HPDE6-E6E7 (cell line): ENCODE measurements around the gene NDUFA13.
"Not testable (repeated sequence)": the region's sequence is repeated elsewhere in the genome, so short reads cannot be mapped to it uniquely, and the experiment has no call there.

Experiments used
- DNase-seq: peaks from one replicate; pipeline ENCODE4 v3.0.0; 2011; ENCODE audit warnings: missing footprints; ENCODE audit errors: extremely low spot score

The NDUFA13 gene

GRCh38 chr19:19515642-19516519 is at the start of gene NDUFA13:
Gene NDUFA13, plus strand, starts transcription at chr19:19516225. Its CDS starts 14 bp downstream, at chr19:19516239.
- peak; percentile 85 for DNase-seq

GRCh38 chr19:19468424-19469050 is 47.5 kb upstream of the NDUFA13 start:
- no peak for DNase-seq

- DNase-seq = no peak
These were observed 45.4 kb upstream of the NDUFA13 start for GRCh38 chr19:19470579-19470978.

GRCh38 chr19:19471682-19472081 is 44.3 kb upstream of the NDUFA13 start:
- DNase-seq = no peak

- DNase-seq = not testable (repeated sequence)
These were observed 43.9 kb upstream of the NDUFA13 start for GRCh38 chr19:19472106-19472505.

- no peak for DNase-seq
These were observed 40.8 kb upstream of the NDUFA13 start for GRCh38 chr19:19475015-19475765.

GRCh38 chr19:19475849-19476828 is 39.9 kb upstream of the NDUFA13 start:
- DNase-seq = no peak

GRCh38 chr19:19477705-19478383 is 38.2 kb upstream of the NDUFA13 start:
- DNase-seq = no peak

- no peak for DNase-seq
These were observed 35.3 kb upstream of the NDUFA13 start for GRCh38 chr19:19480688-19481087.

- DNase-seq = no peak
These were observed 33.0 kb upstream of the NDUFA13 start for GRCh38 chr19:19482809-19483596.

- no peak for DNase-seq
These were observed 30.6 kb upstream of the NDUFA13 start for GRCh38 chr19:19485161-19485997.

GRCh38 chr19:19485998-19486290 is 30.1 kb upstream of the NDUFA13 start:
- DNase-seq = no peak

GRCh38 chr19:19486343-19487076 is 29.5 kb upstream of the NDUFA13 start:
- DNase-seq = no peak

GRCh38 chr19:19487077-19487949 is 28.7 kb upstream of the NDUFA13 start:
- DNase-seq = no peak

GRCh38 chr19:19487950-19488874 is 27.8 kb upstream of the NDUFA13 start:
- no peak for DNase-seq
